Endothelial cell of umbilical vein (primary cell): ENCODE measurements around the gene ZNF618. TPM values are rescaled to one million over a fixed set of nuclear protein-coding genes. Genes with fewer than 3 reads are reported as not detected.

ENCODE experiments used
- BruUV-seq: library from RNA; stranded (reverse); fragments of 400-500 nt; replicated peaks from 2 replicates; lab custom pipeline; 2021; lab: Mats Ljungman, UMichigan
- CTCF ChIA-PET: fragments of 300-600, 350-600 bp; sonication (Branson Sonifier 250); formaldehyde crosslinking; loops from one replicate; lab custom pipeline; 2021; ENCODE audit warnings: antibody characterized with exemption, inconsistent platforms; lab: Charles Lee
- POLR2A ChIA-PET: fragments of 300-600, 350-600 bp; sonication (Branson Sonifier 250); formaldehyde crosslinking; loops from one replicate; lab custom pipeline; 2021; ENCODE audit warnings: antibody characterized with exemption, inconsistent platforms; lab: Charles Lee
- DNase-seq: peaks from one replicate; pipeline ENCODE4 v3.0.0-alpha.2; 2011; ENCODE audit warnings: low read depth, low spot score
- FAIRE-seq: peaks from 2 replicates; lab custom pipeline; 2011; peaks lifted over from hg19 to GRCh38; lab: Jason Lieb, UNC
- H2AFZ ChIP-seq: 2 replicates; pipeline ENCODE4 v1.6.0; 2012; ENCODE audit warnings: low read depth, low read length, control low read depth, inconsistent platforms
- H3K27ac ChIP-seq: 2 replicates; pipeline ENCODE4 v1.5.1; 2011; ENCODE audit warnings: low read depth, mild to moderate bottlenecking, control low read depth, low read length, moderate library complexity; ENCODE audit not compliant: insufficient read depth
- H3K27me3 ChIP-seq, 2 experiments: 2 replicates each; pipeline versions ENCODE4 v1.6.0 to v1.6.1; 2011; ENCODE audit warnings: low read length in 2 of 2, mixed read lengths in 1 of 2; ENCODE audit not compliant: control insufficient read depth in 2 of 2, insufficient read depth in 2 of 2
- H3K36me3 ChIP-seq, 2 experiments: 2 replicates in 1 of 2; 3 replicates in 1 of 2; pipeline ENCODE4 v1.5.1; 2011; ENCODE audit warnings: low read length in 2 of 2, mild to moderate bottlenecking in 1 of 2, moderate library complexity in 1 of 2; ENCODE audit not compliant: control insufficient read depth in 2 of 2, insufficient read depth in 2 of 2; ENCODE audit errors: extremely low read depth in 1 of 2
- H3K4me1 ChIP-seq: 3 replicates; pipeline ENCODE4 v1.5.1; 2011; ENCODE audit warnings: mild to moderate bottlenecking, low read length; ENCODE audit not compliant: control insufficient read depth, insufficient read depth; ENCODE audit errors: extremely low read depth
- H3K4me2 ChIP-seq: 2 replicates; pipeline ENCODE4 v1.6.1; 2011; ENCODE audit warnings: low read length, control low read depth, mixed read lengths; ENCODE audit not compliant: insufficient read depth
- H3K4me3 ChIP-seq, 3 experiments: fragments of 200-600 bp in 1 of 3; sonication (generic), shearing (Covaris generic) in 1 of 3; replicated peaks in 1 of 3; 2 replicates each; pipeline ENCODE4 v1.5.1; 2011 to 2016; ENCODE audit warnings: control low read depth in 3 of 3, low read length in 3 of 3, mild to moderate bottlenecking in 2 of 3, inconsistent platforms in 1 of 3, low read depth in 1 of 3, moderate library complexity in 1 of 3; ENCODE audit not compliant: insufficient read depth in 1 of 3
- H3K79me2 ChIP-seq: 2 replicates; pipeline ENCODE4 v1.6.0; 2012; ENCODE audit warnings: low read length, inconsistent platforms; ENCODE audit not compliant: control insufficient read depth, insufficient read depth
- H3K9ac ChIP-seq: replicated peaks from 2 replicates; pipeline ENCODE3; 2011; ENCODE audit warnings: low read length, control low read depth; ENCODE audit not compliant: insufficient read depth; ENCODE audit errors: extremely low read depth
- H3K9me1 ChIP-seq: replicated peaks from 3 replicates; pipeline ENCODE4 v1.6.0; 2011; ENCODE audit warnings: mild to moderate bottlenecking, low read length; ENCODE audit not compliant: control insufficient read depth, insufficient read depth; ENCODE audit errors: extremely low read depth
- H3K9me3 ChIP-seq: replicated peaks from 2 replicates; pipeline ENCODE4 v1.5.1; 2012; ENCODE audit warnings: low read length, inconsistent platforms; ENCODE audit not compliant: control insufficient read depth, insufficient read depth
- H4K20me1 ChIP-seq: replicated peaks from 2 replicates; pipeline ENCODE3; 2011; ENCODE audit warnings: mild to moderate bottlenecking, low read length; ENCODE audit not compliant: control insufficient read depth, insufficient read depth; ENCODE audit errors: extremely low read depth
- EZH2 ChIP-seq: IDR thresholded peaks from 2 replicates; pipeline ENCODE4 v1.6.1; 2012; ENCODE audit warnings: borderline replicate concordance, low read depth, mild to moderate bottlenecking, moderate library complexity, low read length, inconsistent platforms; ENCODE audit not compliant: severe bottlenecking
- FOS ChIP-seq: IDR thresholded peaks from 2 replicates; pipeline ENCODE4 v1.6.1; 2011; ENCODE audit warnings: mild to moderate bottlenecking, low read length, moderate library complexity, borderline replicate concordance; ENCODE audit not compliant: insufficient read depth
- JUN ChIP-seq: IDR thresholded peaks from 2 replicates; pipeline ENCODE4 v1.6.1; 2011; ENCODE audit warnings: borderline replicate concordance, low read depth; ENCODE audit not compliant: insufficient read length, insufficient read depth
- MYC ChIP-seq: IDR thresholded peaks from one replicate; pipeline ENCODE4 v1.6.1; 2011; ENCODE audit warnings: mild to moderate bottlenecking, low read depth, low read length
- POLR2A ChIP-seq: IDR thresholded peaks from 2 replicates; pipeline ENCODE4 v1.6.1; 2012; ENCODE audit warnings: low read depth, mild to moderate bottlenecking, control low read depth, low read length
- POLR2AphosphoS5 ChIP-seq: IDR thresholded peaks from 2 replicates; pipeline ENCODE4 v1.6.1; 2012; ENCODE audit warnings: low read depth, mild to moderate bottlenecking, control low read depth, low read length, moderate library complexity; ENCODE audit not compliant: insufficient read depth
- dilution Hi-C: fragments of 300-500 bp; cut with MboI; formaldehyde crosslinking; loops from one replicate; pipeline ENCODE4 v1.15.0; 2019; ENCODE audit warnings: low sequenced_read_pairs; ENCODE audit not compliant: extremely low pct_ligation_motif_present
- intact Hi-C: fragments of 100-400 bp; cut with micrococcal nuclease; formaldehyde crosslinking; loops from one replicate; pipeline ENCODE4 v1.10.0; 2022
- polyA plus RNA-seq, 4 experiments: library from polyadenylated mRNA; depleted of rRNA in 3 of 4; stranded (reverse) in 3 of 4; unstranded in 1 of 4; fragments of >200 nt; gene quantifications; 2 replicates each; pipeline versions ENCODE4 v1.2.1 to v1.2.3, GENCODE V29; 2011 to 2012; ENCODE audit warnings: missing spikeins in 1 of 4
- total RNA-seq: library from RNA; stranded (reverse); gene quantifications from 2 replicates; pipeline ENCODE4 v1.2.3, GENCODE V29; 2021
- TF ChIP-seq, protein P1 (sequence below), 2 donors: IDR thresholded peaks; 1 replicate in 1 of 2; 2 replicates in 1 of 2; pipeline ENCODE4 v1.5.1; 2011; ENCODE audit warnings: low read length in 2 of 2, mild to moderate bottlenecking in 2 of 2, moderate library complexity in 2 of 2, control low read depth in 1 of 2, inconsistent platforms in 1 of 2, low read depth in 1 of 2; ENCODE audit not compliant: insufficient read depth in 1 of 2; ENCODE audit errors: extremely low read depth in 1 of 2

Gene ZNF618
- total and polyA plus RNA-seq, 2 donors (not counting 3 experiments of a cell fraction or from before 2014, with no cell fraction given), result 22.6 to 80.3 TPM

GRCh38 chr9:113906411-113907110 lies 30.5 kb downstream of the ZNF618 start:
- H3K9me3 ChIP-seq, result no peaks in the 10 kb centered on the region
- no TSS peak for BruUV-seq
- peaks cover 4% of the 10 kb centered on the region for H3K4me1 ChIP-seq
- H3K9me1 ChIP-seq, result no peaks in the 10 kb centered on the region
- H4K20me1 ChIP-seq, result peaks cover 7% of the 10 kb centered on the region
- H3K36me3 ChIP-seq, result peaks cover 0 to 3% of the 10 kb centered on the region in 2 experiments
- no peak for TF ChIP-seq MYC
- no peak for TF ChIP-seq POLR2A
- no peak for TF ChIP-seq JUN
- TF ChIP-seq POLR2AphosphoS5, result no peak
- TF ChIP-seq EZH2, result no peak
- ChIA-PET POLR2A (no interaction called here), CTCF (interaction anchor here (1.0 to 2.1 kb wide), 3 partner anchors 9 to 29 kb away, joined by 3 to 11 read pairs (median 5); no protein-coding TSS in a partner anchor)
- peak; percentile 30 for DNase-seq
- no peak overlapping the region for H3K4me3 ChIP-seq
- dilution Hi-C loops, result no loop called here
- peak; percentile 59 for FAIRE-seq
- no peak overlapping the region for H3K27ac ChIP-seq
- intact Hi-C loops, result no loop called here
- peaks cover 78% of the 10 kb centered on the region for H3K79me2 ChIP-seq
- H2AFZ ChIP-seq, result no peak overlapping the region
- no peak overlapping the region for H3K9ac ChIP-seq
- no peaks in the 10 kb centered on the region for H3K27me3 ChIP-seq
- no peak overlapping the region for H3K4me2 ChIP-seq

- no peak overlapping the region for H3K9ac ChIP-seq
- peaks cover 80% of the 10 kb centered on the region for H3K79me2 ChIP-seq
- peaks cover 4% of the 10 kb centered on the region for H3K4me1 ChIP-seq
- H3K4me3 ChIP-seq, result no peak overlapping the region
- dilution Hi-C loops, result no loop called here
- peaks cover 7% of the 10 kb centered on the region for H4K20me1 ChIP-seq
- intact Hi-C loops, result no loop called here
- ChIA-PET CTCF (no interaction called here), POLR2A (no interaction called here)
- no peak for DNase-seq
- no peak for FAIRE-seq
- no peaks in the 10 kb centered on the region for H3K9me3 ChIP-seq
- H2AFZ ChIP-seq, result no peak overlapping the region
- TF ChIP-seq, protein P1, sequence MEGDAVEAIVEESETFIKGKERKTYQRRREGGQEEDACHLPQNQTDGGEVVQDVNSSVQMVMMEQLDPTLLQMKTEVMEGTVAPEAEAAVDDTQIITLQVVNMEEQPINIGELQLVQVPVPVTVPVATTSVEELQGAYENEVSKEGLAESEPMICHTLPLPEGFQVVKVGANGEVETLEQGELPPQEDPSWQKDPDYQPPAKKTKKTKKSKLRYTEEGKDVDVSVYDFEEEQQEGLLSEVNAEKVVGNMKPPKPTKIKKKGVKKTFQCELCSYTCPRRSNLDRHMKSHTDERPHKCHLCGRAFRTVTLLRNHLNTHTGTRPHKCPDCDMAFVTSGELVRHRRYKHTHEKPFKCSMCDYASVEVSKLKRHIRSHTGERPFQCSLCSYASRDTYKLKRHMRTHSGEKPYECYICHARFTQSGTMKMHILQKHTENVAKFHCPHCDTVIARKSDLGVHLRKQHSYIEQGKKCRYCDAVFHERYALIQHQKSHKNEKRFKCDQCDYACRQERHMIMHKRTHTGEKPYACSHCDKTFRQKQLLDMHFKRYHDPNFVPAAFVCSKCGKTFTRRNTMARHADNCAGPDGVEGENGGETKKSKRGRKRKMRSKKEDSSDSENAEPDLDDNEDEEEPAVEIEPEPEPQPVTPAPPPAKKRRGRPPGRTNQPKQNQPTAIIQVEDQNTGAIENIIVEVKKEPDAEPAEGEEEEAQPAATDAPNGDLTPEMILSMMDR (IDR thresholded peaks at IDR 0.05; ENCODE audit: extremely low read depth in 1 of 2, insufficient read depth in 1 of 2, low read depth in 1 of 2, low read length in 2 of 2), result no peak
- no peak for TF ChIP-seq FOS
- H3K9me1 ChIP-seq, result no peaks in the 10 kb centered on the region
- no peak overlapping the region for H3K27ac ChIP-seq
- peaks cover 0 to 3% of the 10 kb centered on the region in 2 experiments for H3K36me3 ChIP-seq
- H3K27me3 ChIP-seq, result no peaks in the 10 kb centered on the region
- BruUV-seq, result no TSS peak
- H3K4me2 ChIP-seq, result no peak overlapping the region
Observed at GRCh38 chr9:113907282-113907681, 31.2 kb downstream of the ZNF618 start.
